ENCODE data around the gene GNPDA1.
"Not testable (repeated sequence)": the region's sequence is repeated elsewhere in the genome, so short reads cannot be mapped to it uniquely, and the experiment has no call there.

GNPDA1 gene

GRCh38 chr5:142012792-142013388, at the start of gene GNPDA1:
Gene GNPDA1, minus strand, starts transcription at chr5:142013027. Its CDS starts 992 bp downstream, at chr5:142012035.
- peak; percentile 74 for DNase-seq

GRCh38 chr5:142059304-142059940, 46.6 kb upstream of the GNPDA1 start:
- no peak for DNase-seq

GRCh38 chr5:142057697-142058056, 44.9 kb upstream of the GNPDA1 start:
- DNase-seq = no peak

- DNase-seq = no peak
Observed at GRCh38 chr5:142056816-142057696, 44.2 kb upstream of the GNPDA1 start.

- no peak for DNase-seq
Observed at GRCh38 chr5:142055301-142055700, 42.5 kb upstream of the GNPDA1 start.

- DNase-seq = no peak
Observed at GRCh38 chr5:142053426-142054151, 40.8 kb upstream of the GNPDA1 start.

- not testable (repeated sequence) for DNase-seq
Observed at GRCh38 chr5:142052026-142052425, 39.2 kb upstream of the GNPDA1 start.

- DNase-seq = no peak
Observed at GRCh38 chr5:142048272-142048671, 35.4 kb upstream of the GNPDA1 start.

- DNase-seq = no peak
Observed at GRCh38 chr5:142046191-142046590, 33.4 kb upstream of the GNPDA1 start.

- DNase-seq = not testable (repeated sequence)
Observed at GRCh38 chr5:142040881-142041280, 28.1 kb upstream of the GNPDA1 start.

GRCh38 chr5:142040285-142040684, 27.5 kb upstream of the GNPDA1 start:
- DNase-seq = no peak

GRCh38 chr5:142038735-142039134, 25.9 kb upstream of the GNPDA1 start:
- no peak for DNase-seq

GRCh38 chr5:142037599-142037998, 24.8 kb upstream of the GNPDA1 start:
- DNase-seq = not testable (repeated sequence)

GRCh38 chr5:142036918-142037317, 24.1 kb upstream of the GNPDA1 start:
- DNase-seq = no peak

GRCh38 chr5:142034994-142035393, 22.2 kb upstream of the GNPDA1 start:
- DNase-seq = no peak

- not testable (repeated sequence) for DNase-seq
Observed at GRCh38 chr5:142033632-142034567, 21.1 kb upstream of the GNPDA1 start.

- no peak for DNase-seq
Observed at GRCh38 chr5:142032747-142033631, 20.2 kb upstream of the GNPDA1 start.

GRCh38 chr5:142032150-142032549, 19.3 kb upstream of the GNPDA1 start:
- DNase-seq = no peak

GRCh38 chr5:142025637-142026036, 12.8 kb upstream of the GNPDA1 start:
- no peak for DNase-seq

- peak; percentile 92 for DNase-seq
Observed at GRCh38 chr5:142024771-142025304, 12.0 kb upstream of the GNPDA1 start.

- no peak for DNase-seq
Observed at GRCh38 chr5:142023836-142024235, 11.0 kb upstream of the GNPDA1 start.
